ENCODE data around the gene TAS1R2. TPM values are rescaled to one million over a fixed set of nuclear protein-coding genes. Genes with fewer than 3 reads are reported as not detected.
"Not testable (repeated sequence)": the region's sequence is repeated elsewhere in the genome, so short reads cannot be mapped to it uniquely, and the experiment has no call there.

Gene TAS1R2
- total RNA-seq, 5 donors from 2014 or later (not counting 1 experiment from before 2014, with no cell fraction given), result not detected

DNA sequence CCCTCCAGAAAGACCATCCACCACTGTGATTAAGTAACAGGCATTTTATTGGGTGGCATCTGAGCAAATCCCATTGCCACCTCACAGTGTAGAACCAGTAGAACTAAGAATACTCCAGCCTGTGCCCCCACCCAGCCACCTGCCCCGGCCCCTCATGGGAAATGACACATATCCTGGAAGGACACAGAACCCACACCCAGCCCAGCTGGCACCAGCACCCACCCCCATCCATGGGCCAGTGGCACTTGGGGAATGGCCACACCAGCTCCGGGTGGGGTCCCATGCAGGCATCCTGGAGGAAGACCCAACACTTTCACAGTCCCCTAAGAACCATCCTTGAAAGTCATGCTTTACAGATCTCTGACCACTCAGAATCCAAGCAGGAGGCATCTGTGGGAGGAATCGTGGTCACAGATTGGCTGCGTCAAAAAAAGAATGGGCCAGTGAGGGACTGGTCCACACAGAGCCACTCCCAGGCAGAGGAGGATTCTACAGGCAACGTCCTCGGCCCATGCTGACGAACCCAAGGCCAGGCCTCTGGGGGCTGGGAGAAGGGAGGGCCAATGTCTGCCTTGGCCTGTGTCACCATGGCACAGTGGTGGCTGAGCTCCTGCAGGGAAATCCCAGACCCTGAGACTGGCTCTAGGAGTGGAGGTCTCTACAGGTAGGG lies 12.1 kb upstream of the TAS1R2 start:
- POLR2A ChIA-PET, result no interaction called here

DNA sequence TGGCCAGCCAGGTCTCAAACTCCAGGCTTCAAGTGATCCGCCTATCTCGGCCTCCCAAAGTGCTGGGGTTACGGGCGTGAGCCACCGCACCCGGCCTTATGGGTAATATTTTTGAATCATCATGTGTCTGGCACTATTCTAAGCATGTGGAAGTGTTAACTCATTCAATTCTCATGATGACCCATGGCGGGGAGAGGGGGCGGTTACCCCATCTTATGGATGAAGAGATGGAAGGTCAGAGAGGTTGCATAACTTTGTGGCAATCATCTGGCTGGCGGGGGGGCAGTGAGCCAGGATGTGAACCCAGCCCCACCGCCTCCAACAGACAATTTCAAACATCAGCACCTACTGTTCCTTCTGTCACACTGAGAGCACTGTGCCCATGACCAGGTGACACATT lies 11.5 kb upstream of the TAS1R2 start:
- Histone ChIP-seq H3K4me3 (ENCODE audit: control insufficient read depth in 1 of 2, extremely low read depth in 1 of 2, low read length in 1 of 2) (no peak overlapping the region), H3K27me3 (replicated peaks in 1 of 2; ENCODE audit: control insufficient read depth in 2 of 2, extremely low read depth in 1 of 2, insufficient read depth in 2 of 2, low read length in 1 of 2) (peaks cover 0 to 14% of the 10 kb centered on the region in 2 experiments), H3K27ac (ENCODE audit: low read length) (no peak overlapping the region), H3K4me1 (ENCODE audit: control insufficient read depth in 1 of 2, extremely low read depth in 1 of 2, insufficient read depth in 2 of 2, low read length in 2 of 2) (no peaks in the 10 kb centered on the region), H3K9me3 (no peaks in the 10 kb centered on the region), H3K36me3 (ENCODE audit: control insufficient read depth in 2 of 2, extremely low read depth in 1 of 2, insufficient read depth in 1 of 2, low read length in 1 of 2) (peaks cover 0 to 7% of the 10 kb centered on the region in 2 donors)
- no peak overlapping the region for H3K27ac Mint-ChIP-seq
- H3K4me3 Mint-ChIP-seq, result no peak overlapping the region
- WGBS (ENCODE audit: insufficient coverage), result no CpG with 5 or more reads among the region's 10 CpGs
- CTCF ChIA-PET, result no interaction called here
- POLR2A ChIA-PET, result no interaction called here
- no peak for ATAC-seq (replicated peaks in 1 of 4)
- no peak for DNase-seq
- H3K9me3 Mint-ChIP-seq, result no peaks in the 10 kb centered on the region
- no peaks in the 10 kb centered on the region for H3K4me1 Mint-ChIP-seq
- H3K27me3 Mint-ChIP-seq, result peaks cover 7 to 8% of the 10 kb centered on the region in 2 donors
- H3K36me3 Mint-ChIP-seq, result no peaks in the 10 kb centered on the region

More for the DNA sequence above, 12.1 kb upstream of the TAS1R2 start:
- H3K36me3 Mint-ChIP-seq, result no peaks in the 10 kb centered on the region
- Histone ChIP-seq H3K9me3 (no peaks in the 10 kb centered on the region), H3K4me3 (ENCODE audit: control insufficient read depth in 1 of 2, extremely low read depth in 1 of 2, low read length in 1 of 2) (no peak overlapping the region), H3K27me3 (replicated peaks in 1 of 2; ENCODE audit: control insufficient read depth in 2 of 2, extremely low read depth in 1 of 2, insufficient read depth in 2 of 2, low read length in 1 of 2) (peaks cover 0 to 13% of the 10 kb centered on the region in 2 experiments), H3K36me3 (ENCODE audit: control insufficient read depth in 2 of 2, extremely low read depth in 1 of 2, insufficient read depth in 1 of 2, low read length in 1 of 2) (peaks cover 0 to 7% of the 10 kb centered on the region in 2 donors), H3K4me1 (ENCODE audit: control insufficient read depth in 1 of 2, extremely low read depth in 1 of 2, insufficient read depth in 2 of 2, low read length in 2 of 2) (no peaks in the 10 kb centered on the region), H3K27ac (ENCODE audit: low read length) (no peak overlapping the region)
- DNase-seq, result no peak
- H3K27me3 Mint-ChIP-seq, result peaks cover 5 to 7% of the 10 kb centered on the region in 2 donors
- no peak overlapping the region for H3K4me3 Mint-ChIP-seq
- no peaks in the 10 kb centered on the region for H3K9me3 Mint-ChIP-seq
- CTCF ChIA-PET, result no interaction called here
- H3K27ac Mint-ChIP-seq, result no peak overlapping the region
- no peak for ATAC-seq (replicated peaks in 1 of 4)
- no peaks in the 10 kb centered on the region for H3K4me1 Mint-ChIP-seq
- 94% methylated on average over 7 of the region's 7 CpGs for WGBS (ENCODE audit: insufficient coverage)

DNA sequence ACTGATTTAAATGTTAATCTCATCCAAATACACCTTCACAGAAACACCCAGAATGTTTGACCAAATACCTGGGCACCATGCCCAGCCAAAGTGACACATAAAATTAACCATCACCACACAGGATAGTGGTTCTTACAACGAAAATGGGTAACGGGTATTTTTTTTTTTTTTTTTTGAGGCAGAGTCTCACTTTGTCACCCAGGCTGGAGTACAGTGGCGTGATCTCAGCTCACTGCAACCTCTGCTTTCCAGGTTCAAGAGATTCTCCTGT lies 11.1 kb upstream of the TAS1R2 start:
- H3K4me1 ChIP-seq (ENCODE audit: control insufficient read depth in 1 of 2, extremely low read depth in 1 of 2, insufficient read depth in 2 of 2, low read length in 2 of 2); H3K9me3 ChIP-seq; H3K4me1 Mint-ChIP-seq; H3K4me3 ChIP-seq (ENCODE audit: control insufficient read depth in 1 of 2, extremely low read depth in 1 of 2, low read length in 1 of 2); H3K27ac Mint-ChIP-seq; CTCF ChIA-PET; H3K36me3 ChIP-seq (ENCODE audit: control insufficient read depth in 2 of 2, extremely low read depth in 1 of 2, insufficient read depth in 1 of 2, low read length in 1 of 2); H3K4me3 Mint-ChIP-seq; H3K9me3 Mint-ChIP-seq; DNase-seq; H3K27ac ChIP-seq (ENCODE audit: low read length); ATAC-seq (replicated peaks in 1 of 4); POLR2A ChIA-PET; H3K36me3 Mint-ChIP-seq: not testable (repeated sequence)
- H3K27me3 ChIP-seq (replicated peaks in 1 of 2; ENCODE audit: control insufficient read depth in 2 of 2, extremely low read depth in 1 of 2, insufficient read depth in 2 of 2, low read length in 1 of 2), result peaks cover 0 to 19% of the 10 kb centered on the region in 2 experiments
- H3K27me3 Mint-ChIP-seq, result peaks cover 7 to 13% of the 10 kb centered on the region in 2 donors
- no CpG with 5 or more reads among the region's 3 CpGs for WGBS (ENCODE audit: insufficient coverage)

DNA sequence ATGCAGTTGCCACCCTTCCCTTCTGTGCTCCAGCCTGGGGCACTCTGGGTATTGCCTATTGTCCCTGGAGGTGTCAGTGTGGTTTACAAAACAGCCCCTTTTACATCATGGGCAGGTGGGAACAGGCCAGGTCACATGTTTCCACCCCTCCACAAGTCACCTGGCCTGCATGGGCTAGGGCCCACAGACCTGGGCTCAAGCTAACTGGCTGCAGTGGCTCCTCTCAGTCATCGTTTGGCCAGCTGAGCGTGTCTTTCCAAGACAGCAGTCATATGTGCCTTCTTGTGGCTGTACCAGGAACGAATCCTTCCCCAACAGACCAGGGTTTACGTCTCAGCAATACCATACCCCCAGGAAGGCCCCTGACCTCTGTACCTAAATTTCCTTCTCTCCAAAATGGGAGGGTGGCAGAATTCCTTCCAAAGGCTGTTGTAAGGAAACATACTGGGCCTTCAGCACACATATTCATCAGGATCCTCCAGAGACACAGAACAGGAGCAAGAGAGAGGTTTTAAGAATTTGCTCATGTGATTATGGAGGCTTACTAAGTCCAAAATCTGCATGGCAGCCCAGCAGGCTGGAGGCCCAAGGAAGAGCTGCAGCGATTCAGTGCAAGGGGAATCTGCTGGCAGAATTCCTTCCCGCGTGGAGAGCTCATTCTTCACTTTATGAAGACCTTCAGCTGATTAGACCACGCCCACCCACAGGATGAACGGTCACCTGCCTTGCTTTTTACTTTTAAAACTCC lies 10.6 kb upstream of the TAS1R2 start:
- ChIA-PET CTCF (no interaction called here), POLR2A (interaction anchor here in 1 of 2 donors (0.6 kb wide), 1 partner anchor 343 kb away, joined by 3 read pairs; no protein-coding TSS in a partner anchor)
- DNase-seq, result no peak
- no peak for ATAC-seq (replicated peaks in 1 of 4)
- Mint-ChIP-seq H3K27me3 (peaks cover 7 to 14% of the 10 kb centered on the region in 2 donors), H3K4me3 (no peak overlapping the region), H3K27ac (no peak overlapping the region), H3K9me3 (no peaks in the 10 kb centered on the region), H3K36me3 (no peaks in the 10 kb centered on the region), H3K4me1 (no peaks in the 10 kb centered on the region)
- H3K9me3 ChIP-seq, result no peaks in the 10 kb centered on the region
- WGBS (ENCODE audit: insufficient coverage), result 84% methylated on average over 8 of the region's 9 CpGs
- no peak overlapping the region for H3K4me3 ChIP-seq (ENCODE audit: control insufficient read depth in 1 of 2, extremely low read depth in 1 of 2, low read length in 1 of 2)
- peaks cover 0 to 7% of the 10 kb centered on the region in 2 donors for H3K36me3 ChIP-seq (ENCODE audit: control insufficient read depth in 2 of 2, extremely low read depth in 1 of 2, insufficient read depth in 1 of 2, low read length in 1 of 2)
- no peaks in the 10 kb centered on the region for H3K4me1 ChIP-seq (ENCODE audit: control insufficient read depth in 1 of 2, extremely low read depth in 1 of 2, insufficient read depth in 2 of 2, low read length in 2 of 2)
- peaks cover 0 to 23% of the 10 kb centered on the region in 2 experiments for H3K27me3 ChIP-seq (replicated peaks in 1 of 2; ENCODE audit: control insufficient read depth in 2 of 2, extremely low read depth in 1 of 2, insufficient read depth in 2 of 2, low read length in 1 of 2)
- H3K27ac ChIP-seq (ENCODE audit: low read length), result no peak overlapping the region

DNA sequence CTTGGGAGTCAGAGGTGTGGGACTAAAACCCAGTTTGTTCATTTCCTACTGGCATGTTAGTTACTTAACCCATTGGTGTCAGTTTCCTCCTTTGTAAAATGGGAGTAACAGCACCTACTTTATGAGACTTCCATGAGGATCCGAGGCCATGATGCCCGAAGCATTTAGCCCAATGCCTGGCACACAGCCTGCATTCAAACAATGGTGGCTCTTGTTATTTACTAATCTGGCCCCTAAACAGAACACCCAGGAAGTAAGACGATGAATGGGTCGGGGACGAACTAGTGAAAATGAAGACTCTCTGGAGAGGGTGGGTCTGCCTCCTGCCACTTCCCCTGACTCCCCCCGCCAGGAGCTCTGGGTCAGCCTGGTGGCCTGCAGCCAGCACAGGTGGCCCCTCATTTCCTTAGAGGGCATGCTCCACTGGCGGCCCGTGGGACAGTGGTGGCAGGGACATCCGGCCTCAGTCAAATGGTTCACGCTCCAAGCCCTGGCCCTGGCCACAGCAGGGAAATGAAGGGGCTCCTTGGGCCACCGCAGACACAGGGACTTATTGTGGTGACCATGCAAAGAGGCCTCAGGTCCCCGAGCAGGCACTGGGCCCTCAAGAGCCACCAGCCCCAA lies 9.5 kb upstream of the TAS1R2 start:
- H3K27me3 ChIP-seq (replicated peaks in 1 of 2; ENCODE audit: control insufficient read depth in 2 of 2, extremely low read depth in 1 of 2, insufficient read depth in 2 of 2, low read length in 1 of 2), result peaks cover 0 to 22% of the 10 kb centered on the region in 2 experiments
- 78% methylated on average over 8 of the region's 12 CpGs for WGBS (ENCODE audit: insufficient coverage)
- H3K27ac ChIP-seq (ENCODE audit: low read length), result no peak overlapping the region
- peaks cover 0 to 7% of the 10 kb centered on the region in 2 donors for H3K36me3 ChIP-seq (ENCODE audit: control insufficient read depth in 2 of 2, extremely low read depth in 1 of 2, insufficient read depth in 1 of 2, low read length in 1 of 2)
- no peak overlapping the region for H3K27ac Mint-ChIP-seq
- DNase-seq, result no peak
- H3K36me3 Mint-ChIP-seq, result no peaks in the 10 kb centered on the region
- H3K4me3 Mint-ChIP-seq, result no peak overlapping the region
- no peaks in the 10 kb centered on the region for H3K4me1 ChIP-seq (ENCODE audit: control insufficient read depth in 1 of 2, extremely low read depth in 1 of 2, insufficient read depth in 2 of 2, low read length in 2 of 2)
- H3K27me3 Mint-ChIP-seq, result peaks cover 7 to 14% of the 10 kb centered on the region in 2 donors
- H3K9me3 ChIP-seq, result no peaks in the 10 kb centered on the region
- ChIA-PET CTCF (no interaction called here), POLR2A (no interaction called here)
- no peak overlapping the region for H3K4me3 ChIP-seq (ENCODE audit: control insufficient read depth in 1 of 2, extremely low read depth in 1 of 2, low read length in 1 of 2)
- H3K4me1 Mint-ChIP-seq, result no peaks in the 10 kb centered on the region
- ATAC-seq (replicated peaks in 1 of 4), result no peak
- H3K9me3 Mint-ChIP-seq, result no peaks in the 10 kb centered on the region

DNA sequence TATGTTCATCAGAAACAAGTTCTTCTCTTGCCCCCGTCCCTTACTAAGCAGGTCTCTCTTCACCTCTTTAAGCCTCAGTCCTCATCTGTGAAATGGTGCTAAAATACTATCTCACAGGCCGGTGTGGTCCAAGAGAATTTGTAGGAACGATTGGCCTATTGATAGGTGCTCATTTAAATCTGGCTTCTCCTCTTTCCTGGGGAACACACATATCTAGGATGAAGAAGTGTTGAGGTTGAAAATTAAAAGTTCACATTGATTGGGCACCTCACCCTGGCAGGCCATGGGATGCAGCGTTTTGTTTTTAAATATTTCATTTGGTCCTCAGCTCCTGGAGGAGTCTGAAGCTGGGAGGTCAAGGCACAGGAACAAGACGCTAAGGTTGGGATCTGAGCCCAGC lies 8.9 kb upstream of the TAS1R2 start:
- H3K27me3 ChIP-seq (replicated peaks in 1 of 2; ENCODE audit: control insufficient read depth in 2 of 2, extremely low read depth in 1 of 2, insufficient read depth in 2 of 2, low read length in 1 of 2), result peaks cover 0 to 22% of the 10 kb centered on the region in 2 experiments
- no peak overlapping the region for H3K4me3 ChIP-seq (ENCODE audit: control insufficient read depth in 1 of 2, extremely low read depth in 1 of 2, low read length in 1 of 2)
- 70% methylated on average over 4 of the region's 5 CpGs for WGBS (ENCODE audit: insufficient coverage)
- Mint-ChIP-seq H3K27ac (no peak overlapping the region), H3K9me3 (no peaks in the 10 kb centered on the region), H3K4me3 (no peak overlapping the region), H3K36me3 (no peaks in the 10 kb centered on the region), H3K4me1 (no peaks in the 10 kb centered on the region), H3K27me3 (peaks cover 7 to 14% of the 10 kb centered on the region in 2 donors)
- H3K27ac ChIP-seq (ENCODE audit: low read length), result no peak overlapping the region
- no peaks in the 10 kb centered on the region for H3K9me3 ChIP-seq
- DNase-seq, result no peak
- H3K4me1 ChIP-seq (ENCODE audit: control insufficient read depth in 1 of 2, extremely low read depth in 1 of 2, insufficient read depth in 2 of 2, low read length in 2 of 2), result no peaks in the 10 kb centered on the region
- POLR2A ChIA-PET, result no interaction called here
- no peak for ATAC-seq (replicated peaks in 1 of 4)
- H3K36me3 ChIP-seq (ENCODE audit: control insufficient read depth in 2 of 2, extremely low read depth in 1 of 2, insufficient read depth in 1 of 2, low read length in 1 of 2), result peaks cover 0 to 7% of the 10 kb centered on the region in 2 donors
- CTCF ChIA-PET, result no interaction called here
